Ishikawa (cell line): ENCODE measurements around the gene BTBD9.

Source experiments
- CEBPB ChIP-seq: IDR thresholded peaks from 2 replicates; pipeline ENCODE4 v1.6.1; 2012
- CREB1 ChIP-seq: IDR thresholded peaks from 2 replicates; pipeline ENCODE4 v1.6.1; 2012; ENCODE audit warnings: low read depth
- EGR1 ChIP-seq: IDR thresholded peaks from 2 replicates; pipeline ENCODE4 v1.6.1; 2012
- EP300 ChIP-seq: IDR thresholded peaks from 2 replicates; pipeline ENCODE4 v1.6.1; 2012; ENCODE audit warnings: borderline replicate concordance
- FOXM1 ChIP-seq: IDR thresholded peaks from 2 replicates; pipeline ENCODE4 v1.6.1; 2012; ENCODE audit warnings: low read depth, borderline replicate concordance
- NFIC ChIP-seq: IDR thresholded peaks from 2 replicates; pipeline ENCODE4 v1.6.1; 2012
- RAD21 ChIP-seq: IDR thresholded peaks from 2 replicates; pipeline ENCODE4 v1.6.1; 2012; ENCODE audit warnings: low read depth
- TAF1 ChIP-seq: IDR thresholded peaks from 2 replicates; pipeline ENCODE4 v1.6.1; 2012; ENCODE audit warnings: low read depth, mild to moderate bottlenecking
- TCF12 ChIP-seq: IDR thresholded peaks from 2 replicates; pipeline ENCODE4 v1.6.1; 2012; ENCODE audit warnings: low read depth
- TEAD4 ChIP-seq: IDR thresholded peaks from 2 replicates; pipeline ENCODE4 v1.6.1; 2012
- USF1 ChIP-seq: IDR thresholded peaks from 2 replicates; pipeline ENCODE4 v1.6.1; 2012
- YY1 ChIP-seq: IDR thresholded peaks from 2 replicates; pipeline ENCODE4 v1.6.1; 2012; ENCODE audit warnings: low read depth
- ZBTB7A ChIP-seq: IDR thresholded peaks from 2 replicates; pipeline ENCODE4 v1.6.1; 2012; ENCODE audit warnings: low read depth
- TF ChIP-seq, protein P1 (sequence below): IDR thresholded peaks from 2 replicates; pipeline ENCODE4 v1.6.1; 2012; ENCODE audit warnings: low read depth, mild to moderate bottlenecking
- TF ChIP-seq, protein P2 (sequence below): IDR thresholded peaks from 2 replicates; pipeline ENCODE4 v1.6.1; 2012

Gene BTBD9

GRCh38 chr6:38434051-38434450 lies 205.7 kb downstream of the BTBD9 start:
- TF ChIP-seq NFIC = no peak
- TF ChIP-seq TEAD4 = no peak
- TF ChIP-seq RAD21 = no peak
- TF ChIP-seq TAF1 = no peak
- no peak for TF ChIP-seq CEBPB
- no peak for TF ChIP-seq USF1
- no peak for TF ChIP-seq EGR1
- no peak for TF ChIP-seq EP300
- no peak for TF ChIP-seq CREB1
- no peak for TF ChIP-seq FOXM1
- TF ChIP-seq YY1 = no peak
- TF ChIP-seq ZBTB7A = no peak
- TF ChIP-seq, protein P1, sequence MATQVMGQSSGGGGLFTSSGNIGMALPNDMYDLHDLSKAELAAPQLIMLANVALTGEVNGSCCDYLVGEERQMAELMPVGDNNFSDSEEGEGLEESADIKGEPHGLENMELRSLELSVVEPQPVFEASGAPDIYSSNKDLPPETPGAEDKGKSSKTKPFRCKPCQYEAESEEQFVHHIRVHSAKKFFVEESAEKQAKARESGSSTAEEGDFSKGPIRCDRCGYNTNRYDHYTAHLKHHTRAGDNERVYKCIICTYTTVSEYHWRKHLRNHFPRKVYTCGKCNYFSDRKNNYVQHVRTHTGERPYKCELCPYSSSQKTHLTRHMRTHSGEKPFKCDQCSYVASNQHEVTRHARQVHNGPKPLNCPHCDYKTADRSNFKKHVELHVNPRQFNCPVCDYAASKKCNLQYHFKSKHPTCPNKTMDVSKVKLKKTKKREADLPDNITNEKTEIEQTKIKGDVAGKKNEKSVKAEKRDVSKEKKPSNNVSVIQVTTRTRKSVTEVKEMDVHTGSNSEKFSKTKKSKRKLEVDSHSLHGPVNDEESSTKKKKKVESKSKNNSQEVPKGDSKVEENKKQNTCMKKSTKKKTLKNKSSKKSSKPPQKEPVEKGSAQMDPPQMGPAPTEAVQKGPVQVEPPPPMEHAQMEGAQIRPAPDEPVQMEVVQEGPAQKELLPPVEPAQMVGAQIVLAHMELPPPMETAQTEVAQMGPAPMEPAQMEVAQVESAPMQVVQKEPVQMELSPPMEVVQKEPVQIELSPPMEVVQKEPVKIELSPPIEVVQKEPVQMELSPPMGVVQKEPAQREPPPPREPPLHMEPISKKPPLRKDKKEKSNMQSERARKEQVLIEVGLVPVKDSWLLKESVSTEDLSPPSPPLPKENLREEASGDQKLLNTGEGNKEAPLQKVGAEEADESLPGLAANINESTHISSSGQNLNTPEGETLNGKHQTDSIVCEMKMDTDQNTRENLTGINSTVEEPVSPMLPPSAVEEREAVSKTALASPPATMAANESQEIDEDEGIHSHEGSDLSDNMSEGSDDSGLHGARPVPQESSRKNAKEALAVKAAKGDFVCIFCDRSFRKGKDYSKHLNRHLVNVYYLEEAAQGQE = no peak
- TF ChIP-seq, protein P2, sequence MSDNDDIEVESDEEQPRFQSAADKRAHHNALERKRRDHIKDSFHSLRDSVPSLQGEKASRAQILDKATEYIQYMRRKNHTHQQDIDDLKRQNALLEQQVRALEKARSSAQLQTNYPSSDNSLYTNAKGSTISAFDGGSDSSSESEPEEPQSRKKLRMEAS = no peak
- no peak for TF ChIP-seq TCF12

DNA sequence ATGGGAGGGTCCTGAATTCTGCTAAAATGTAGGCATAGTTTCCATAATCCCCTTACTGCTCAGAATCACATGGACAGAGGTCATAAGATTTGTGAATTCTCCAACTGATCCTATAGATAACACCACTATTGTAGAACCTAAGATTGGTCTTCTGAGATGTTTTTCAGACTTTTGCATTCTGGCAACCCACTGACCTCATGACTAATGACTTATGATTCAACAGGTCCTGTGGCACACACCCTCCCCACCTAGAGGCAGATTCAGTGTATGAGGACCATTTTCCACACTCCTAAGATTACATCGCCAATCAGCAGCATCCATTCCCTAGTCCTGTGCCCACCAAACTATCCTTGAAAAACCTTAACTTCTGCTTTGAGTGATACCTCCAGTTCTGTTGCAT lies 207.2 kb downstream of the BTBD9 start:
- TF ChIP-seq, protein P2 = no peak
- no peak for TF ChIP-seq TCF12
- no peak for TF ChIP-seq ZBTB7A
- TF ChIP-seq EGR1 = no peak
- TF ChIP-seq CEBPB = no peak
- TF ChIP-seq CREB1 = no peak
- no peak for TF ChIP-seq TEAD4
- no peak for TF ChIP-seq FOXM1
- no peak for TF ChIP-seq USF1
- no peak for TF ChIP-seq YY1
- TF ChIP-seq EP300 = no peak
- no peak for TF ChIP-seq RAD21
- TF ChIP-seq, protein P1 = no peak
- no peak for TF ChIP-seq NFIC
- TF ChIP-seq TAF1 = no peak

DNA sequence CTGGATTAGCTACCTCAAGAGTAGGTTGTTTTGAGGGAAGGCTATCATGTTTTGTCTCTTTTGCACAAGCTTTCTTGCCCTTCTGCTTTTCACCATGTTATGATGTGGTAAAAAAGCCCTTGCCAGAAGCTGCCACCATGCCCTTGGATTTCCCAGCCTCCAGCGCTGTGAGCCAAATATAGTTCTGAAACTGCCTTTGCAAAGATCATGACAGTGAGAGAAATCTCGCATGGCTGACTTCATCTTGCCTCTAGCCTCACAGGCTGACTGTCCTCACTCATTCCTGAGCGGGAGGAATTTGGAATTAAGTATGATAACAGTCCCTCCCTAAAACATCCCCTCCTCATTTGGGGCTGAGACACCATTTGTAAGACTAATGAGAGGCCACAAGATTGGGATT lies 207.7 kb downstream of the BTBD9 start:
- no peak for TF ChIP-seq CREB1
- TF ChIP-seq TEAD4 = no peak
- TF ChIP-seq NFIC = no peak
- TF ChIP-seq FOXM1 = no peak
- TF ChIP-seq TCF12 = no peak
- TF ChIP-seq, protein P2 = no peak
- no peak for TF ChIP-seq ZBTB7A
- TF ChIP-seq, protein P1 = no peak
- no peak for TF ChIP-seq CEBPB
- no peak for TF ChIP-seq TAF1
- no peak for TF ChIP-seq RAD21
- TF ChIP-seq USF1 = no peak
- TF ChIP-seq EGR1 = no peak
- no peak for TF ChIP-seq YY1
- no peak for TF ChIP-seq EP300

GRCh38 chr6:38429546-38429945 lies 210.2 kb downstream of the BTBD9 start:
- no peak for TF ChIP-seq TEAD4
- TF ChIP-seq EP300 = no peak
- TF ChIP-seq, protein P1 = no peak
- no peak for TF ChIP-seq CREB1
- no peak for TF ChIP-seq USF1
- TF ChIP-seq YY1 = no peak
